Measurements from ENCODE around the gene TMEM239. TPM values are rescaled to one million over a fixed set of nuclear protein-coding genes. Genes with fewer than 3 reads are reported as not detected.

The TMEM239 gene
- polyA plus RNA-seq, 1 of the 3 experiments (the other 2 are of a cell fraction), result 0.02 TPM

DNA sequence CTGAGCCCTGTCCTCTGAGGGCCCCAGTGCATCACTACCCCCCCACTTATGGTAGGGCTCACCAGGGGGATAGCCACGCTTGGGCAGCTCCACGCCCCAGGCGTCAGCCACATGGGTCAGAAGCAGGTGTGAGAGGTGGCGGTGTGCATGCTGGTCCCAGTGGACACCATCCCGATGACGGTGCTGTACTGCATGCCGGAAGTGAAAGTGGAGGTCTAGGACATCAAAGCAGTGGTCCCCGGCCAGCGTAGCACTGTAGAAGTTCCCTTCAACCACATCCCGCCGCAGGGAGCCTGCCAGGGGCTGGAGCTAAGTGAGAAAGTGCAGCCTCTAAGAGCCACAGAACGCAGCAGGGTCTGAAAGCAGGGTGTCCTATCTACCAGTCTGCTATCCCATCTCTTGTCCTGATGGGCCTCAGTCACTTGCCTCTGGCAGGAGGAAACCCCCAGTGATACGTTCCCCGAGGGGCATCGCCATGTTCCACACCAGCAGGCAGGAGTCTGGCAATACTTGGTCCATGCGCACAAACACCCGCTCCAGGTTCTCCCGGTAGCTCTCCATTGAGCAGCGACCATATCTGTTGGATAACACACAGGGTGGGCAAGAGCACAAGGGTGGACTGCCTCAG lies 22.1 kb downstream of the TMEM239 start:
- H3K27me3 ChIP-seq (ENCODE audit: insufficient read depth), result no peaks in the 10 kb centered on the region
- no peak overlapping the region for H3K9ac ChIP-seq
- no peak overlapping the region for H3K4me3 ChIP-seq (ENCODE audit: low read depth in 2 of 2, low read length in 1 of 2)
- H3K9me3 ChIP-seq, result no peaks in the 10 kb centered on the region
- H3K27ac ChIP-seq (ENCODE audit: low read depth in 2 of 2, low read length in 1 of 2), result no peak overlapping the region
- no peak overlapping the region for H2AFZ ChIP-seq (ENCODE audit: low read depth)
- CTCF ChIA-PET, result interaction anchor here (1.5 to 3.8 kb wide), 2 partner anchors 14 to 17 kb away, joined by 3 to 12 read pairs; no protein-coding TSS in a partner anchor
- no peaks in the 10 kb centered on the region for H4K20me1 ChIP-seq (ENCODE audit: insufficient read depth)
- WGBS (ENCODE audit: low lambda C conversion rate), result 97% methylated on average over 9 of the region's 19 CpGs
- TF ChIP-seq GATA2 (CRISPR knock-in tag; IDR thresholded peaks at IDR 0.05) (no peak), TCF12 (IDR thresholded peaks at IDR 0.05) (no peak), NFIC (IDR thresholded peaks at IDR 0.05; ENCODE audit: borderline replicate concordance) (no peak), EZH2phosphoT487 (IDR thresholded peaks at IDR 0.05; ENCODE audit: borderline replicate concordance, low read depth) (no peak), NRF1 (IDR thresholded peaks at IDR 0.05; ENCODE audit: low read depth, low read length) (no peak)
- peaks cover 9 to 18% of the 10 kb centered on the region in 2 experiments; a peak in 3 of 4 replicates for H3K4me1 ChIP-seq (ENCODE audit: control insufficient read depth in 1 of 2, insufficient read depth in 2 of 2, low read depth in 1 of 2, low read length in 1 of 2)
- POLR2A ChIA-PET, result no interaction called here
- H3K36me3 ChIP-seq (replicated peaks in 1 of 2; ENCODE audit: control insufficient read depth in 1 of 2, insufficient read depth in 2 of 2, low read length in 1 of 2), result peaks cover 0 to 20% of the 10 kb centered on the region in 2 experiments
- H3K4me2 ChIP-seq, result no peak overlapping the region
- peaks cover 3% of the 10 kb centered on the region for H3F3A ChIP-seq (replicated peaks; ENCODE audit: insufficient read depth)
- no peak for DNase-seq
- H3K79me2 ChIP-seq (ENCODE audit: insufficient read depth), result peaks cover 26% of the 10 kb centered on the region; the same call in 1 of the 2 replicates
- no peaks in the 10 kb centered on the region for H3K9me2 ChIP-seq

DNA sequence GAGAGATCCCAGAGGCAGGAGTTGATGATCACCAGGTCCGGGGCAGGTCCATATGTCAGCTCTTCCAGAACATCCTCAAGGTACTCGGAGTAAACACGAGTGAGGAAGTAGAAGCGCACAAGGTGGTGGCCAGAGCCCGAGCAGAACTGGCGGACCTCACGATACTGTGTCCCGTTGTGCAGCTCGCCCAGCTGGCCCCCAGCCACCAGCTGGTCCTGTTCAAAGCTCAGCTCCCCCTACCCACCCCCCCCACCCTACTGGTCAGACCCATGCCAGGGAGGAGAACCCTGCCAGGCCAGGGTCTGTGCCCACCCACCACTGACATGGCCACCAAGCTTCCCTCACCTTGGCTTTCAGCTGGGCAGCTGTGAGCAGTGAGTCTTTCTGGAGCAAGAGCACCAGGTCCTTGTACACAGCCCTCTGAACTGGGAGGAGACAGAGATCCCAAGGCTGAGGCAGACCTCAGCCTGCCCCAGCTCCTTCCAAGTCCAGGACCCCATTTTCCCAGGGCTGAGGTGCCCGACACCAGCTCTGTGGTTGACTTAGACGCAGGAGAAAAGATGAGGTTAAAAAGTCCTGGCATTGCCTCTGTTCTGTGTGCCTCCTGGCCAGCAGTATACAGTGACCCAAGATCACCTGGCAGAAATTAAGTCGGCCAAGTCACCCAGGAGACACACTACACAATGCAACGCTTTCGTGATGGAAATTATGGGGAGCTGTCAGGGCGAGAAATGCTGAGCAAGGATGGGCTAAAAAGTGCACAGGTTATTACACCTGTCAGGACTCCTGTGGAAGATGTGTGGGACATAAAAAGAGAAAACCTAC lies 22.9 kb downstream of the TMEM239 start:
- Histone ChIP-seq H3K9me3 (no peaks in the 10 kb centered on the region), H2AFZ (ENCODE audit: low read depth) (no peak overlapping the region), H3K4me3 (ENCODE audit: low read depth in 2 of 2, low read length in 1 of 2) (peak overlapping the region in 1 of 2 experiments; percentile 93; a peak in 2 of 4 replicates), H3K4me1 (ENCODE audit: control insufficient read depth in 1 of 2, insufficient read depth in 2 of 2, low read depth in 1 of 2, low read length in 1 of 2) (peaks cover 9 to 18% of the 10 kb centered on the region in 2 experiments; a peak in 3 of 4 replicates), H3F3A (replicated peaks; ENCODE audit: insufficient read depth) (peaks cover 3% of the 10 kb centered on the region), H3K27me3 (ENCODE audit: insufficient read depth) (no peaks in the 10 kb centered on the region), H4K20me1 (ENCODE audit: insufficient read depth) (no peaks in the 10 kb centered on the region), H3K27ac (ENCODE audit: low read depth in 2 of 2, low read length in 1 of 2) (no peak overlapping the region), H3K9ac (no peak overlapping the region), H3K79me2 (ENCODE audit: insufficient read depth) (peaks cover 34% of the 10 kb centered on the region; the same call in 1 of the 2 replicates), H3K36me3 (replicated peaks in 1 of 2; ENCODE audit: control insufficient read depth in 1 of 2, insufficient read depth in 2 of 2, low read length in 1 of 2) (peaks cover 3 to 23% of the 10 kb centered on the region in 2 experiments), H3K9me2 (no peaks in the 10 kb centered on the region), H3K4me2 (peak overlapping the region; percentile 94)
- ChIA-PET CTCF (interaction anchor here (0.9 to 3.8 kb wide), 3 partner anchors 13 to 34 kb away, joined by 3 to 12 read pairs (median 3); no protein-coding TSS in a partner anchor), POLR2A (interaction anchor here (1.5 kb wide), 1 partner anchor 39 kb away, joined by 4 read pairs; the partner anchor contains the start of gene CPXM1)
- DNase-seq, result no peak
- WGBS (ENCODE audit: low lambda C conversion rate), result 100% methylated on average over 14 of the region's 15 CpGs
- TF ChIP-seq YY1 (IDR thresholded peaks at IDR 0.05; ENCODE audit: low read depth), result no peak
- TF ChIP-seq, protein P1, sequence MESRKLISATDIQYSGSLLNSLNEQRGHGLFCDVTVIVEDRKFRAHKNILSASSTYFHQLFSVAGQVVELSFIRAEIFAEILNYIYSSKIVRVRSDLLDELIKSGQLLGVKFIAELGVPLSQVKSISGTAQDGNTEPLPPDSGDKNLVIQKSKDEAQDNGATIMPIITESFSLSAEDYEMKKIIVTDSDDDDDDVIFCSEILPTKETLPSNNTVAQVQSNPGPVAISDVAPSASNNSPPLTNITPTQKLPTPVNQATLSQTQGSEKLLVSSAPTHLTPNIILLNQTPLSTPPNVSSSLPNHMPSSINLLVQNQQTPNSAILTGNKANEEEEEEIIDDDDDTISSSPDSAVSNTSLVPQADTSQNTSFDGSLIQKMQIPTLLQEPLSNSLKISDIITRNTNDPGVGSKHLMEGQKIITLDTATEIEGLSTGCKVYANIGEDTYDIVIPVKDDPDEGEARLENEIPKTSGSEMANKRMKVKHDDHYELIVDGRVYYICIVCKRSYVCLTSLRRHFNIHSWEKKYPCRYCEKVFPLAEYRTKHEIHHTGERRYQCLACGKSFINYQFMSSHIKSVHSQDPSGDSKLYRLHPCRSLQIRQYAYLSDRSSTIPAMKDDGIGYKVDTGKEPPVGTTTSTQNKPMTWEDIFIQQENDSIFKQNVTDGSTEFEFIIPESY (IDR thresholded peaks at IDR 0.05; ENCODE audit: borderline replicate concordance, low read depth), result no peak
- TF ChIP-seq, protein P2, sequence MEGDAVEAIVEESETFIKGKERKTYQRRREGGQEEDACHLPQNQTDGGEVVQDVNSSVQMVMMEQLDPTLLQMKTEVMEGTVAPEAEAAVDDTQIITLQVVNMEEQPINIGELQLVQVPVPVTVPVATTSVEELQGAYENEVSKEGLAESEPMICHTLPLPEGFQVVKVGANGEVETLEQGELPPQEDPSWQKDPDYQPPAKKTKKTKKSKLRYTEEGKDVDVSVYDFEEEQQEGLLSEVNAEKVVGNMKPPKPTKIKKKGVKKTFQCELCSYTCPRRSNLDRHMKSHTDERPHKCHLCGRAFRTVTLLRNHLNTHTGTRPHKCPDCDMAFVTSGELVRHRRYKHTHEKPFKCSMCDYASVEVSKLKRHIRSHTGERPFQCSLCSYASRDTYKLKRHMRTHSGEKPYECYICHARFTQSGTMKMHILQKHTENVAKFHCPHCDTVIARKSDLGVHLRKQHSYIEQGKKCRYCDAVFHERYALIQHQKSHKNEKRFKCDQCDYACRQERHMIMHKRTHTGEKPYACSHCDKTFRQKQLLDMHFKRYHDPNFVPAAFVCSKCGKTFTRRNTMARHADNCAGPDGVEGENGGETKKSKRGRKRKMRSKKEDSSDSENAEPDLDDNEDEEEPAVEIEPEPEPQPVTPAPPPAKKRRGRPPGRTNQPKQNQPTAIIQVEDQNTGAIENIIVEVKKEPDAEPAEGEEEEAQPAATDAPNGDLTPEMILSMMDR (IDR thresholded peaks at IDR 0.05), result no peak
- TF ChIP-seq TAF1 (IDR thresholded peaks at IDR 0.05; ENCODE audit: borderline replicate concordance, low read depth, low read length), result no peak
- no peak for TF ChIP-seq TEAD4 (IDR thresholded peaks at IDR 0.05; ENCODE audit: borderline replicate concordance, insufficient read depth)
- TF ChIP-seq TCF12 (IDR thresholded peaks at IDR 0.05), result no peak
- TF ChIP-seq, protein P3, sequence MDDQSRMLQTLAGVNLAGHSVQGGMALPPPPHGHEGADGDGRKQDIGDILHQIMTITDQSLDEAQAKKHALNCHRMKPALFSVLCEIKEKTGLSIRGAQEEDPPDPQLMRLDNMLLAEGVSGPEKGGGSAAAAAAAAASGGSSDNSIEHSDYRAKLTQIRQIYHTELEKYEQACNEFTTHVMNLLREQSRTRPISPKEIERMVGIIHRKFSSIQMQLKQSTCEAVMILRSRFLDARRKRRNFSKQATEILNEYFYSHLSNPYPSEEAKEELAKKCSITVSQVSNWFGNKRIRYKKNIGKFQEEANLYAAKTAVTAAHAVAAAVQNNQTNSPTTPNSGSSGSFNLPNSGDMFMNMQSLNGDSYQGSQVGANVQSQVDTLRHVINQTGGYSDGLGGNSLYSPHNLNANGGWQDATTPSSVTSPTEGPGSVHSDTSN (IDR thresholded peaks at IDR 0.05), result no peak
- TF ChIP-seq, protein P4, sequence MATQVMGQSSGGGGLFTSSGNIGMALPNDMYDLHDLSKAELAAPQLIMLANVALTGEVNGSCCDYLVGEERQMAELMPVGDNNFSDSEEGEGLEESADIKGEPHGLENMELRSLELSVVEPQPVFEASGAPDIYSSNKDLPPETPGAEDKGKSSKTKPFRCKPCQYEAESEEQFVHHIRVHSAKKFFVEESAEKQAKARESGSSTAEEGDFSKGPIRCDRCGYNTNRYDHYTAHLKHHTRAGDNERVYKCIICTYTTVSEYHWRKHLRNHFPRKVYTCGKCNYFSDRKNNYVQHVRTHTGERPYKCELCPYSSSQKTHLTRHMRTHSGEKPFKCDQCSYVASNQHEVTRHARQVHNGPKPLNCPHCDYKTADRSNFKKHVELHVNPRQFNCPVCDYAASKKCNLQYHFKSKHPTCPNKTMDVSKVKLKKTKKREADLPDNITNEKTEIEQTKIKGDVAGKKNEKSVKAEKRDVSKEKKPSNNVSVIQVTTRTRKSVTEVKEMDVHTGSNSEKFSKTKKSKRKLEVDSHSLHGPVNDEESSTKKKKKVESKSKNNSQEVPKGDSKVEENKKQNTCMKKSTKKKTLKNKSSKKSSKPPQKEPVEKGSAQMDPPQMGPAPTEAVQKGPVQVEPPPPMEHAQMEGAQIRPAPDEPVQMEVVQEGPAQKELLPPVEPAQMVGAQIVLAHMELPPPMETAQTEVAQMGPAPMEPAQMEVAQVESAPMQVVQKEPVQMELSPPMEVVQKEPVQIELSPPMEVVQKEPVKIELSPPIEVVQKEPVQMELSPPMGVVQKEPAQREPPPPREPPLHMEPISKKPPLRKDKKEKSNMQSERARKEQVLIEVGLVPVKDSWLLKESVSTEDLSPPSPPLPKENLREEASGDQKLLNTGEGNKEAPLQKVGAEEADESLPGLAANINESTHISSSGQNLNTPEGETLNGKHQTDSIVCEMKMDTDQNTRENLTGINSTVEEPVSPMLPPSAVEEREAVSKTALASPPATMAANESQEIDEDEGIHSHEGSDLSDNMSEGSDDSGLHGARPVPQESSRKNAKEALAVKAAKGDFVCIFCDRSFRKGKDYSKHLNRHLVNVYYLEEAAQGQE (IDR thresholded peaks at IDR 0.05; ENCODE audit: low read depth, low read length), result no peak
- no peak for TF ChIP-seq RXRA (IDR thresholded peaks at IDR 0.05; ENCODE audit: borderline replicate concordance, low read depth)
- TF ChIP-seq, protein P5, sequence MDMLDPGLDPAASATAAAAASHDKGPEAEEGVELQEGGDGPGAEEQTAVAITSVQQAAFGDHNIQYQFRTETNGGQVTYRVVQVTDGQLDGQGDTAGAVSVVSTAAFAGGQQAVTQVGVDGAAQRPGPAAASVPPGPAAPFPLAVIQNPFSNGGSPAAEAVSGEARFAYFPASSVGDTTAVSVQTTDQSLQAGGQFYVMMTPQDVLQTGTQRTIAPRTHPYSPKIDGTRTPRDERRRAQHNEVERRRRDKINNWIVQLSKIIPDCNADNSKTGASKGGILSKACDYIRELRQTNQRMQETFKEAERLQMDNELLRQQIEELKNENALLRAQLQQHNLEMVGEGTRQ (IDR thresholded peaks at IDR 0.05; ENCODE audit: borderline replicate concordance, low read depth, low read length), result no peak
